OCI-LY3 (cell line): Measurements from ENCODE around the gene B3GNT4.

Experiments used
- CTCF ChIP-seq: fragments of 200-600, 300-600 bp; sonication (generic); IDR thresholded peaks from 2 replicates; pipeline ENCODE4 v1.5.1; 2014; ENCODE audit warnings: antibody characterized with exemption, low read length, low read depth
- EZH2phosphoT487 ChIP-seq: fragments of 200-600 bp; shearing (Covaris generic); IDR thresholded peaks from 2 replicates; pipeline ENCODE4 v1.6.1; 2018; ENCODE audit warnings: antibody characterized with exemption, mixed run types, low read depth

- TF ChIP-seq CTCF: no peak
- no peak for TF ChIP-seq EZH2phosphoT487
These were observed 36.8 kb upstream of the B3GNT4 start for GRCh38 chr12:122166422-122167349.
